ENCODE results near the gene SMYD3.
"Not testable (repeated sequence)": the region's sequence is repeated elsewhere in the genome, so short reads cannot be mapped to it uniquely, and the experiment has no call there.

Gene SMYD3

GRCh38 chr1:245858022-245858721 lies 648.9 kb downstream of the SMYD3 start:
- DNase-seq = no peak

- DNase-seq = no peak
Observed at GRCh38 chr1:245856944-245857531, 650.0 kb downstream of the SMYD3 start.

GRCh38 chr1:245855846-245856730 lies 651.0 kb downstream of the SMYD3 start:
- no peak for DNase-seq

- DNase-seq = no peak
Observed at GRCh38 chr1:245853291-245853690, 653.8 kb downstream of the SMYD3 start.

GRCh38 chr1:245843101-245843500 lies 664.0 kb downstream of the SMYD3 start:
- no peak for DNase-seq

GRCh38 chr1:245842106-245842505 lies 665.0 kb downstream of the SMYD3 start:
- no peak for DNase-seq

GRCh38 chr1:245840971-245841370 lies 666.1 kb downstream of the SMYD3 start:
- DNase-seq = no peak

- no peak for DNase-seq
Observed at GRCh38 chr1:245837718-245838117, 669.4 kb downstream of the SMYD3 start.

- DNase-seq = no peak
Observed at GRCh38 chr1:245835386-245835785, 671.7 kb downstream of the SMYD3 start.

- no peak for DNase-seq
Observed at GRCh38 chr1:245834002-245834401, 673.1 kb downstream of the SMYD3 start.

- DNase-seq = no peak
Observed at GRCh38 chr1:245832771-245833527, 674.1 kb downstream of the SMYD3 start.

GRCh38 chr1:245831518-245831917 lies 675.6 kb downstream of the SMYD3 start:
- DNase-seq = no peak

- DNase-seq = no peak
Observed at GRCh38 chr1:245829826-245830225, 677.3 kb downstream of the SMYD3 start.

GRCh38 chr1:245829194-245829593 lies 677.9 kb downstream of the SMYD3 start:
- DNase-seq = no peak

GRCh38 chr1:245827301-245827700 lies 679.8 kb downstream of the SMYD3 start:
- no peak for DNase-seq

- DNase-seq = no peak
Observed at GRCh38 chr1:245825128-245825901, 681.8 kb downstream of the SMYD3 start.

- no peak for DNase-seq
Observed at GRCh38 chr1:245823408-245824147, 683.5 kb downstream of the SMYD3 start.

- peak; percentile 30 for DNase-seq
Observed at GRCh38 chr1:245822996-245823395, 684.1 kb downstream of the SMYD3 start.

GRCh38 chr1:245818363-245818762 lies 688.7 kb downstream of the SMYD3 start:
- not testable (repeated sequence) for DNase-seq

GRCh38 chr1:245816496-245816895 lies 690.6 kb downstream of the SMYD3 start:
- DNase-seq = not testable (repeated sequence)

GRCh38 chr1:245814651-245815050 lies 692.4 kb downstream of the SMYD3 start:
- no peak for DNase-seq

Data from GOT3 (cell line).